Measurements from ENCODE around the gene RECQL5.
A peak's percentile ranks its signal among the peaks of the same experiment; 100 is the strongest.
"Not testable (repeated sequence)": the region's sequence is repeated elsewhere in the genome, so short reads cannot be mapped to it uniquely, and the experiment has no call there.

The RECQL5 gene

DNA sequence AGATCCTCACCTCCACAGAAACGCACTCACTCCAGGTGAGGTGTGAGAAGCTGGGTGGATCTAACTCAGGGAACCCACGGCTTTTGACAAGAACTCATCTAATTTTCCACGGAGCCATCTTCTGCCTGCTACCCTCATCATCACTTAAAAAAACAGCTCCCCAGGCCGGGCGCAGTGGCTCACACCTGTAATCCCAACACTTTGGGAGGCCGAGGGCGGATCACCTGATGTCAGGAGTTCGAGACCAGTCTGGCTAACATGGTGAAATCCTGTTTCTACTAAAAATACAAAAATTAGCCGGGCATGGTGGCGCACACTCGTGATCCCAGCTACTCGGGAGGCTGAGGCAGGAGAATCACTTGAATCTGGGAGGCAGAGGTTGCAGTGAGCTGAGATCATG, 28.9 kb downstream of the RECQL5 start:
- H3K4me3 Mint-ChIP-seq; H3K27me3 Mint-ChIP-seq; ATAC-seq (ENCODE audit: low read depth); H3K4me1 Mint-ChIP-seq; DNase-seq (ENCODE audit: low spot score in 2 of 2); H3K36me3 Mint-ChIP-seq; H3K27ac Mint-ChIP-seq; H3K9me3 Mint-ChIP-seq: not testable (repeated sequence)

DNA sequence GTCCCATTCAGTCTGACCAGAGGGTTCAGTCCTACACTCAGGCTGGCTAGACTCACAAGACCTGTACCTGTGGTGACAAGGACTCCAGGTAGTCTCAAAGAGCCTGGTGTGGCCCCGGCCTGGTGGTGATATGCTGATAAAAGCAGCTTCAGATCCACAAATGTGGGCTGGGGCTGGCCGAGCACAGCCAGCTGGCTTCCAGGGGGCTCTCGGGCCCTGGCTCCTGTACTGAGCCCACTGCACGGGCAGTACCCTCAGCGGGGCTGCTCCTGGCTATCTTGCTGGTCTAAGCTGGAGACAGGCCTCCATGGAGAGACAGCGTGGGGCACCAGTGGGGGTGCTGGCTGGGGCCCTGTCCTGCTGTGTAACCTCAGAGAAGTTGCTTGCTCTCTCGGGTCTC, 29.4 kb downstream of the RECQL5 start:
- Mint-ChIP-seq H3K27me3 (no peaks in the 10 kb centered on the region), H3K9me3 (no peaks in the 10 kb centered on the region), H3K27ac (no peak overlapping the region), H3K36me3 (peaks cover 4% of the 10 kb centered on the region), H3K4me1 (peaks cover 2% of the 10 kb centered on the region), H3K4me3 (no peak overlapping the region)
- no peak for DNase-seq (ENCODE audit: low spot score in 2 of 2)
- no peak for ATAC-seq (ENCODE audit: low read depth)

DNA sequence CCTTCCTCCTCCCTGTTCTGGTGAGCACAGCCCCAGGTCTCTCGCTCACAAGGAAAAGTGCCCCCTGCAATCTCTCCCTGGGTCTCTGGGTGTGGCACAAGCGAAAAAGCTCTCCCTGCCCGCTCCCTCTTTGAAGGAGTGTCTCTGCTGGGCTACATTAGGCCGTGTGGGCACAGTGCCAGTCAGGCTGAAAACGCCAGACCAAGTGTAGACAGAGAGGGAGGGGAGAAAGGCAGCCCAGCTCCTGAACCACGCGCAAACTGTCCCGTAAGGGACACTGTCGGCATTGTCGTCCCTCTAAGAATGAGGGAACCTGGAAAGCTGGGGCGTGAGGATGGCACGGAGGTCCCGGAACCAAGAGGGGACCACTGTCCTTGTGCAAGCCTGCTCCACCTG, 29.8 kb downstream of the RECQL5 start:
- no peak for ATAC-seq (ENCODE audit: low read depth)
- Mint-ChIP-seq H3K9me3 (no peaks in the 10 kb centered on the region), H3K4me1 (peaks cover 2% of the 10 kb centered on the region), H3K27ac (no peak overlapping the region), H3K27me3 (no peaks in the 10 kb centered on the region), H3K36me3 (peaks cover 4% of the 10 kb centered on the region), H3K4me3 (no peak overlapping the region)
- DNase-seq (ENCODE audit: low spot score in 2 of 2) = no peak

DNA sequence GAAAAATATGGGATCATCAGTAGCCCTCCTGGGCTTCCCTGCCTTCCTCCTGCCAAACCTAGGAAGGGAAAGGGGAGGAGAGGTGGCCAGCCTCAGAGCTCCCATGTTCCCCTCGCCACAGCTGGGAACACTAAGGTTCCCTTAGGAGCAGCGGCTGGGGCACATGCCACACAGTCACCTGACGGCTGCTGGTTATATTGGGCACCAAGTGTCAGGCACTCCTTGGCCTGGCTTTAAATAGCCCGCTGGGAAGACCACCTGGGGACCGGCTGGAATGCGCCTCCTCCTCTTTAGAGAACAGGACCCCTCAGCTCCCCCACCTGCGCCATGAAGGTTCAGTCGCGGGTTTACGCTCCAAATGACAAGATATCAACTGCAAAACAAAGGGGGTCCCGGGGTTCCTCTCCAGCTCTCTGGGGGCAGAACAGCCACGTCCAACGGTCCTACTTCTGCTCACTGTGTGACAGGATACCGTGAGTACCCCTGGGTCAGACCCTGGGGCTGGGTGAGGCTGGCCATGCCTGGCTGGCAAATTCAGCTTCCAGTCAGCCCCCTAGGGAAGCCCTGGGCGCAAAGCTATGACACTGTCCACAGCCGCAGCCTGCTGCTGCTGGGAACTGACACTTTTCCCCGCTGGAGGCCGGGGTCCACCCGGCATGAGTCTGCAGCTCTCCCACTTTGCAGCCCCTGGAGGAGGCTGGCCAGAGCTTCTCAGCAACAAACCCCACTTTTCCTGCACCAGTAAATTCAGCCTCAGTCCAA, 30.4 kb downstream of the RECQL5 start:
- H3K9me3 Mint-ChIP-seq = no peaks in the 10 kb centered on the region
- H3K36me3 Mint-ChIP-seq = peaks cover 2% of the 10 kb centered on the region
- no peak overlapping the region for H3K4me3 Mint-ChIP-seq
- H3K4me1 Mint-ChIP-seq = peaks cover 2% of the 10 kb centered on the region
- ATAC-seq (ENCODE audit: low read depth) (no peak), DNase-seq (ENCODE audit: low spot score in 2 of 2) (no peak)
- H3K27me3 Mint-ChIP-seq = no peaks in the 10 kb centered on the region
- H3K27ac Mint-ChIP-seq = no peak overlapping the region

DNA sequence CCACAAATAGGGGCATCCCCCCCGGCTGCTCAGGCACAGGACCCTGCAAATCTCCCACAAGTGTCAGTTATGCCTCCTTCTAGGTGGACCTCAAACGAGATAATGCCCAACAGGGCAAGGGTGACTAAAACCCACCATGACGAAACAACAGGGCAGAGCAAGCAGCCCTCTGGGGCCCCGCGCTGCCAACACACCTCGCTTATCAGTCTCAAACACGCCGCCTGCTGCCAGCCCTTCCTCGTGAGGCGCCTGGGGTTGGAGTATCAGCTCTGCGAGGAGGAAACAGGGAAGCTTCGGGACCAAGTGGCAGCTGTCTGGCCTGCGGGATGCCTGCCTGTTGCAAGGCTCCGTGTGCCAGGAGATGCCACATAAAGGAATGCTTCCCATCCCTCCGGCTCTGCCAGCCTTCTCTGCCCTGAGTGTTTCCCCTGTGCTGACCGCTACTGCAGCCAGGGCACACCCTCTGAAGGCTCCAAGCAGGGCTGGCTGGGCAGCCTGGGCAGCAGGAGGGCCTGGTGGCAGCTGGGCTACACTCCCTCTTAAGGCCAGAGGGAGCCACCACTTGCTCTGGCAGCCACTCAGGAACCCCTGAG, 31.2 kb downstream of the RECQL5 start:
- Mint-ChIP-seq H3K4me1 (peaks cover 2% of the 10 kb centered on the region), H3K27ac (no peak overlapping the region), H3K27me3 (no peaks in the 10 kb centered on the region), H3K4me3 (no peak overlapping the region), H3K36me3 (peaks cover 2% of the 10 kb centered on the region), H3K9me3 (no peaks in the 10 kb centered on the region)
- DNase-seq (ENCODE audit: low spot score in 2 of 2) (no peak), ATAC-seq (ENCODE audit: low read depth) (no peak)

DNA sequence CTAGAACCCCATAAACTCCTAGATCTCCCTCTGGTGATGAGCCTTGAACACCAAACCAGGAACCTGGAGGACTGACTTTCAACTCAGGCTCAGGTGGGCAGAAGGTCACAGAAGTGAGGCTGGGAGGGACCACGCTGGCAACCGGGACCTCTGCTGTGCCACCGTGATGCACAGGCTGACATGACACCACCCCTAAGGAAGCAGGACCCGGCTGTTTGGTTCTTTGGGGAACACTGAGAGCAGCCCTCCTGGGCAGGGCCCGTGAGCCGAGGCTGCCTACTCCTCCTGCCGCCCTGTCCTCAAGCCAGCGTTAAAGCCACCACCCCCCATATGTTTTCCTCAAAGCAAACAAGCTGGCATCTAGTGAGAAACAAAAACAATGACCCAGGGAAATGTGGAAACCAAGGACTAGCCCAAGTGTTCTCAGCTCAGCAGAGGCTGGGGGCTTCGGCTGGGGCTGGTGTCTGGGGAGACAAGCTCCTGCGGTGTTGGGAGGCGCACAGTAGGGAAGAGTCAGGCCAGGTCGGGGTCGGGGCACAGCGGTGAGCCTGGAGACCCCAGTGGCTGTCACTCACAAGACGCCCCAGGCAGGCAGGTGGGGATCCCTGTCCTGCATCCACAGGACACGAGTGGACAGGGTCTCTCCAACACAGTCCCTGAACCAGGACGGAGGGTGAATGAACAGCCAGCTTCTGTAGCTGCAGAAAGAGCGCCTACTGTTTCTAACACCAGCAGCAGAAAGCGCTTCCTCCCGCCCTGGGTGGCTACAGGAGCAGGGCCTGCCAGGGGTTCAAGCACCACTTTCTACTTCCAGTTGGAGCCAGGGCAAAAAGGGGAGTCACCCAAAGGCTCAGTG, 32.0 kb downstream of the RECQL5 start:
- Mint-ChIP-seq H3K36me3 (peaks cover 2% of the 10 kb centered on the region), H3K4me3 (no peak overlapping the region), H3K27me3 (no peaks in the 10 kb centered on the region), H3K27ac (no peak overlapping the region), H3K9me3 (no peaks in the 10 kb centered on the region), H3K4me1 (peaks cover 2% of the 10 kb centered on the region)
- ATAC-seq (ENCODE audit: low read depth) (no peak), DNase-seq (ENCODE audit: low spot score in 2 of 2) (no peak)

DNA sequence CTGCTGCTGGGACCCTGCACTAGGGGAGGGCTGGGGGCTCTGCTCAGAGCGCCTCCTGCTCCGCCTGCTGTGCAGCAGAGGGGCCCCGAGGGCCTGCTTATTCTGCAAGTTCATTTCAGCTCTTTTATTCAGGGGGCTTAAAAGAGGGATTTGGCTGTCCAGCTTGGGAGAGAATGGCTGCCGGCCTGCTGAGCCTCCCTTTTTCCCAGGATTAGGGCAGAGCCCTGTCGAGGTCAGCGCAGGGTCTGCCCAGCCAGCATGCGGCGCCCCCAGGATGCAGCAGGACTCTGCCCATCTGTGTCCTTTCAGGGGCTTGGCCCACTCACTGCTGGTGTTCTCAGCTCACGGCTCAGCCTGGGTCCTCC, 32.6 kb downstream of the RECQL5 start:
- H3K27me3 Mint-ChIP-seq = no peaks in the 10 kb centered on the region
- H3K4me1 Mint-ChIP-seq = peaks cover 2% of the 10 kb centered on the region
- ATAC-seq (ENCODE audit: low read depth) (no peak), DNase-seq (ENCODE audit: low spot score in 2 of 2) (no peak)
- H3K4me3 Mint-ChIP-seq = no peak overlapping the region
- no peak overlapping the region for H3K27ac Mint-ChIP-seq
- peaks cover 2% of the 10 kb centered on the region for H3K36me3 Mint-ChIP-seq
- H3K9me3 Mint-ChIP-seq = no peaks in the 10 kb centered on the region

DNA sequence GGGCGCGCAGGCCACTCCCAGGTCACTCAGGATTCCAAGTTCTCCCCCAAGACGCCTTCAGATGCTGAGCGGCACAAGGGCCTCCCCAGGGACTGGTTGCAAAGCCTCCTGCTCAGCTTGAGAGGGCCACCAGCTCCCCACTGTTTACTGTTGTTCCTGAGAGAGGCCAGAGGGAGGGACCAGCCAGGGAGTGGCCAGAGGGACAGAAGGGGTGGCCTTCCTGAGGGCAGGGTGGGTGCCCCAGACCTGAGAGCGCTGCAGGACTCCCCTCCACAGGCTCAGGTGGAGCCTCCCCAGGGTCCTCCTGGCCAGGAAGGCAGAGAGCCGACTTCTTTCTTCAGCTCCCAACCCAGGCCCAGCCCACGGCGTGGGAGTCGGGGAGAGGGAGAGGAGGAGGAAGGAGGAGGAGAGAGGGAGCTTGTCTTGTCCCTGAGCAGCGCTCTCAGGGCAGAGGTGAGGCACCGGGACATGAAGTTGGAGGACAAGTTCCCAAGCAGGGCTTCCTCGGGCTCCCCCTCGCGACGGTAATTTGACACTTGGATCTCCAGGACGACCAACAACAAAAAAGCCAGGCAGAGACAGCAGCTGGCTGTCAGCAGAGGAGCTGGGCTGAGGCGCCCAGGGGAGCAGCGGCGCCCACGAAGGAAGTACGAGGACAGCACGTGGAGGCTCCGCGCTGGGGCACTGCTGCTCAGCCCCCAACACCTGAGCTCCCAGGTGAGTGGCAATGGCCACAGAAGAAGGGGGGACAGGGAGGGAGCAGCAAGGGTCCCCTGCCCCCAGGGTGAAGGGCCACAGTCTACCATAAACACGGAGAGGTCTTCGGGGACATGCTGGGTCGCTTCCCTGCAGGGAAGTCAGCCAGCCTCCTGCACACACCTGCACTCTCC, 33.2 kb downstream of the RECQL5 start:
- no peaks in the 10 kb centered on the region for H3K27me3 Mint-ChIP-seq
- peaks cover 2% of the 10 kb centered on the region for H3K36me3 Mint-ChIP-seq
- H3K4me3 Mint-ChIP-seq = no peak overlapping the region
- peak; percentile 30 to 44 for DNase-seq (ENCODE audit: low spot score in 2 of 2)
- peak; percentile 49 for ATAC-seq (ENCODE audit: low read depth)
- H3K4me1 Mint-ChIP-seq = peaks cover 2% of the 10 kb centered on the region
- H3K27ac Mint-ChIP-seq = no peak overlapping the region
- no peaks in the 10 kb centered on the region for H3K9me3 Mint-ChIP-seq

DNA sequence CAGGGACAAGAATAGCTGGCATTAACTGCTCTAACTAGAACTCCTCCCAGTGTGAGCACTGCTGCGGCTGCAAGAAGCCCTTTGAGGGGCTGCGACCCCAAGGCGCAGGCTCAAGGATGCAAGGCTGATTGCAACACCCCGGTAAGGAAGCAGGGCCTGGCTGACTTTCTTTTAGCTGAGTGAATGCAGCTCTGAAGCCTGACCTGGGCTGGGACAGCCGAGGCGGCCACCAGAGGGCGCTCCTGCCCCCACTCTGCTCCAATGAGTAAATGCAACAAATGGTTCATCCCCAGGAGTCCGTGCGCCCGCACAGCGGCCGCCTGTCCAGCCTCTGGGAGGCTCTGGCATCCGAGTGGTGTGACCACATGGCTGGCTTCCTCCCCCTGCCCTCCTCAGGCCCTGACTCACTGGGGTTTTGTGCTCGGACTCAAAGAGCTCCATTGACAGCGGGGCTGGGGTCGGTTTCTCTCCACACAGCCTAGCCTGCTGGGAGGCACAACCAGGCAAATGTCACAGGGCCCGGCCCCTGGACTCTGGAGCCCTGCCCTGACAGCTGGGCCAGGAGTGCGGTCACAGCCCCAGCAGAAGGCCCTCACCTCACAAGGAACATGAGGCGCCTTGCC, 34.0 kb downstream of the RECQL5 start, which contains the start of gene SMIM5:
TSS of gene SMIM5 (plus strand) at position 572 of the 623 bp plus-strand sequence. CDS start 6,768 bp downstream, outside the sequence.
- no peaks in the 10 kb centered on the region for H3K27me3 Mint-ChIP-seq
- no peak within 1 kb of the TSS for H3K4me3 Mint-ChIP-seq
- peak; percentile 94 for ATAC-seq (ENCODE audit: low read depth)

DNA sequence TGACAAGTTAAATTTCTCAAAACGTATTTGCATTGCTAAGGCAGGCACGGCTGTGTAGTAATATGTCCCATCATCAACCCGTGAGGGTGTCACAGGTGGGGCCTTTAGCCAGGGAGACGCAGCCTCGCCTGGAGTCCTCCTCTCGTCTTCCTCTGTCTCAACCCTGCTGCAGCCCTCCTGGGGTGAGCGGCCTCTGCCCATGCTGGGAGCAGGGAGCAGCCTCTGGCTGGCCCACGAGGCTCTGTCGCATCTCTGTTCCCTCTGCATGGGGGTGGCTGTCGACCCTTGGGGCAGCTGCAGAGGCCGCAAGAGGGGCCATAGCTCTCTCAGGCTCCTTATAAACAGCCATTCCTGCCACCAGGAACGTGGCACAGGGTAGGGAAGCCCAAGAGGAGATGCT, 34.5 kb downstream of the RECQL5 start:
- Mint-ChIP-seq H3K27ac (no peak overlapping the region), H3K9me3 (no peaks in the 10 kb centered on the region), H3K36me3 (peaks cover 1% of the 10 kb centered on the region), H3K4me1 (peaks cover 2% of the 10 kb centered on the region), H3K27me3 (no peaks in the 10 kb centered on the region), H3K4me3 (no peak overlapping the region)
- no peak for DNase-seq (ENCODE audit: low spot score in 2 of 2)
- no peak for ATAC-seq (ENCODE audit: low read depth)

More for the DNA sequence above, 34.0 kb downstream of the RECQL5 start, which contains the start of gene SMIM5:
- H3K9me3 Mint-ChIP-seq = no peaks in the 10 kb centered on the region
- no peak within 1 kb of the TSS for H3K27ac Mint-ChIP-seq
- H3K36me3 Mint-ChIP-seq = peaks cover 1% of the 10 kb centered on the region
- H3K4me1 Mint-ChIP-seq = peaks cover 2% of the 10 kb centered on the region
- DNase-seq (ENCODE audit: low spot score in 2 of 2) = peak; percentile 85 to 87

DNA sequence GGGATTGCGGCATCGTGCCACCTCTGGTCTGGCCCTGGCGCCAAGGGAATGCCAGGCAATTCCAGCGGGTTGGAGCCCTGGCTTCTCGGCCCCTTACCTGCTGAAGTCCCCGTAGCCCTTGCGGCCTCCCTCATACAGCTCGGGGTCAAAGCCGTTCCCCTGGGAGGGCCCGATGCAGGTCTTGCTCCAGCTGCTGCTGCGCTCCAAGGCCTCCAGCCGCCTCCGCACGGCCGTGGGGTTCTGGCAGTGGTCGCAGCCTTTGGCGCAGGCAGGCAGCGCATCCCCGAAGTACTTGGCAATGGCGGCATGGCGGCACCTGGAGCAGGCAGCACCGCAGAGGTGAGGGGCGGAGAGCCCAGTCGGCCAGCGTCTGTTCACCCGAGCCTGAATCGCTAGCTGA, 35.6 kb downstream of the RECQL5 start:
- no peak overlapping the region for H3K4me3 Mint-ChIP-seq
- ATAC-seq (ENCODE audit: low read depth) (no peak), DNase-seq (ENCODE audit: low spot score in 2 of 2) (no peak)
- H3K36me3 Mint-ChIP-seq = peaks cover 1% of the 10 kb centered on the region
- no peaks in the 10 kb centered on the region for H3K27me3 Mint-ChIP-seq
- peaks cover 2% of the 10 kb centered on the region for H3K4me1 Mint-ChIP-seq
- H3K9me3 Mint-ChIP-seq = no peaks in the 10 kb centered on the region
- no peak overlapping the region for H3K27ac Mint-ChIP-seq

DNA sequence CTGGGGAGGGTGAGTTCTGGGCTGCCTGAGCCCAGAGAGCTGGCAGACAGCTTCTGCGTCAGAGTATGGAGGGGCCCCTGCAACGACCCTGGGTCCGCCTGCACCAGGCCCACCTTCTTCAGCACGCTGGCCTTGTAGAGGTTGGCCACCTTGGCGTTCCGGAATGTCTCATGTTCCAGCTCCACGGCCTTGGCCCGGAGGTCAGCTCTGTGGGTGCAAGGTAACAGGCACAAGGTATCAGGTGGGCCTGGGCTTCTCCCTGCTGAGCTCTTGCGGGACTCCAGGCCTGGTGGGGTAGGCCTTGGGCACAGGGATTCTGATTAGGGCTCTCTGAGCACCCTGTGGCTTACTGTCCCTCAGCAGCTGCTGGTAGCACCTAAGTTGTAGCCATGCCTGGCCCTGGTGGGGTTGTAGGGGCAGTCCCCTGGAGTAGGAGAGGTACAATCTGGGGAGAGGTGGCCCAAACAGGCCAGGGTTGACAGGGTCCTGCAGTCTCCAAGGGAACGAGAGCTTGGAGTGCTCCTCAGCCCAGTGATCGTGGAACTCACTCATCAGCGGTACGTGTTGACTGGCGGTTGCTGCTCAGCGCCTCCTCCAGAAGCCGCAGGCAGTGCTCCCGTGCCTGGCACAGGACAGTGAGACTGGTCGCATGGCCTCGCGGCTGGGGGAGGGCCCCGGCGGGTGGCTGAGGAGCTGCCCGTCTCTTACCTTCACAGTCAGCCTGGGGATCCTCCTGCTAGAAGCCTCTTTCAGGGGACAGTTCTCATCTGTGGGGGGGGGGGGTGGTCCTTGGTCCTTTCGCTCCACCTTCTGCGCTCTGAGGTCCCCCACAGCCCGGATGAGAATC, 36.7 kb downstream of the RECQL5 start:
- Mint-ChIP-seq H3K27ac (no peak overlapping the region), H3K9me3 (no peaks in the 10 kb centered on the region), H3K4me1 (peaks cover 2% of the 10 kb centered on the region), H3K4me3 (no peak overlapping the region), H3K27me3 (no peaks in the 10 kb centered on the region), H3K36me3 (peaks cover 1% of the 10 kb centered on the region)
- DNase-seq (ENCODE audit: low spot score in 2 of 2) (no peak), ATAC-seq (ENCODE audit: low read depth) (no peak)

Data from memory B cell (primary cell).